Measurements from ENCODE around the gene KIF2A. TPM values are rescaled to one million over a fixed set of nuclear protein-coding genes. Genes with fewer than 3 reads are reported as not detected.
A peak's percentile ranks its signal among the peaks of the same experiment; 100 is the strongest.

Gene KIF2A
- total and polyA plus RNA-seq, 2 of the 13 experiments (the other 11 are each of a cell fraction or from before 2014, with no cell fraction given) = 8.5 to 19.2 TPM

- TF ChIP-seq ZNF574 (CRISPR knock-in tag; IDR thresholded peaks at IDR 0.05) = peak; percentile 82
- TF ChIP-seq ZNF30 (CRISPR knock-in tag; IDR thresholded peaks at IDR 0.05) = peak; percentile 95; the same call in 1 of the 2 replicates
- TF ChIP-seq TRAFD1 (CRISPR knock-in tag; IDR thresholded peaks at IDR 0.05; ENCODE audit: borderline replicate concordance) = no peak
- TF ChIP-seq ZBTB8A (CRISPR knock-in tag; IDR thresholded peaks at IDR 0.05; ENCODE audit: borderline replicate concordance, low read depth) = no peak
- no peak for TF ChIP-seq PTBP1 (IDR thresholded peaks at IDR 0.05; ENCODE audit: low read depth, low read length, poor library complexity, severe bottlenecking)
- TF ChIP-seq ZNF556 (CRISPR knock-in tag; IDR thresholded peaks at IDR 0.05; ENCODE audit: borderline replicate concordance) = no peak
- peak; percentile 74 for TF ChIP-seq KDM2A (CRISPR knock-in tag; IDR thresholded peaks at IDR 0.05; ENCODE audit: borderline replicate concordance, low read depth)
- no peak for TF ChIP-seq MNT (IDR thresholded peaks at IDR 0.05)
- TF ChIP-seq ZNF451 (CRISPR knock-in tag; IDR thresholded peaks at IDR 0.05) = peak; percentile 81; the same call in 1 of the 2 replicates
- TF ChIP-seq ZNF775 (CRISPR knock-in tag; IDR thresholded peaks at IDR 0.05; ENCODE audit: borderline replicate concordance) = no peak
- TF ChIP-seq ZNF160 (CRISPR knock-in tag; IDR thresholded peaks at IDR 0.05) = no peak; the same call in 1 of the 2 replicates
- no peak for TF ChIP-seq ZXDC (CRISPR knock-in tag; IDR thresholded peaks at IDR 0.05)
- TF ChIP-seq ZFP36L2 (CRISPR knock-in tag; IDR thresholded peaks at IDR 0.05) = no peak
- no peak for TF ChIP-seq ZBTB37 (CRISPR knock-in tag; IDR thresholded peaks at IDR 0.05)
- peak; percentile 77 for TF ChIP-seq RBFOX2 (IDR thresholded peaks at IDR 0.05; ENCODE audit: low read depth, low read length)
- no peak for TF ChIP-seq CBX2 (IDR thresholded peaks at IDR 0.05; ENCODE audit: low read depth, low read length)
- peak; percentile 51; the same call in 1 of the 2 replicates for TF ChIP-seq CBX2 (CRISPR knock-in tag; IDR thresholded peaks at IDR 0.05; ENCODE audit: low read depth)
- no peak for TF ChIP-seq ZKSCAN1 (IDR thresholded peaks at IDR 0.05; ENCODE audit: low read length)
- TF ChIP-seq RELA (CRISPR knock-in tag; IDR thresholded peaks at IDR 0.05) = no peak
These were observed at the start of gene KIF2A (continued) for GRCh38 chr5:62305715-62306322.
